ENCODE data around the gene MYF6. TPM values are rescaled to one million over a fixed set of nuclear protein-coding genes. Genes with fewer than 3 reads are reported as not detected.

The MYF6 gene
- total RNA-seq, 1 donor from 2014 or later = 119 TPM

- peak; percentile 30 for DNase-seq (ENCODE audit: low read depth)
Observed at GRCh38 chr12:80704420-80704819, 3.0 kb upstream of the MYF6 start.

- no peak for DNase-seq (ENCODE audit: low read depth)
Observed at GRCh38 chr12:80707830-80708258, 410 bp downstream of the MYF6 start.

GRCh38 chr12:80708259-80708974, 983 bp downstream of the MYF6 start:
- DNase-seq (ENCODE audit: low read depth) = peak; percentile 78

- no peak for DNase-seq (ENCODE audit: low read depth)
Observed at GRCh38 chr12:80708975-80709328, 1.5 kb downstream of the MYF6 start.

GRCh38 chr12:80709811-80710726, 2.6 kb downstream of the MYF6 start:
- DNase-seq (ENCODE audit: low read depth) = peak; percentile 92

- DNase-seq (ENCODE audit: low read depth) = peak; percentile 48
Observed at GRCh38 chr12:80710727-80711449, 3.5 kb downstream of the MYF6 start.

GRCh38 chr12:80711866-80712265, 4.4 kb downstream of the MYF6 start:
- peak; percentile 51 for DNase-seq (ENCODE audit: low read depth)

- DNase-seq (ENCODE audit: low read depth) = peak; percentile 57
Observed at GRCh38 chr12:80712866-80713265, 5.4 kb downstream of the MYF6 start.

- DNase-seq (ENCODE audit: low read depth) = peak; percentile 68
Observed at GRCh38 chr12:80713419-80713818, 6.0 kb downstream of the MYF6 start.

- DNase-seq (ENCODE audit: low read depth) = peak; percentile 86
Observed at GRCh38 chr12:80714055-80714454, 6.6 kb downstream of the MYF6 start.

GRCh38 chr12:80714846-80715245, 7.4 kb downstream of the MYF6 start:
- DNase-seq (ENCODE audit: low read depth) = peak; percentile 67

- no peak for DNase-seq (ENCODE audit: low read depth)
Observed at GRCh38 chr12:80715713-80716249, 8.3 kb downstream of the MYF6 start.

GRCh38 chr12:80716696-80717469, 9.4 kb downstream of the MYF6 start, which contains the start of gene MYF5:
Gene MYF5, plus strand, starts transcription at chr12:80716912. Its CDS starts 152 bp downstream, at chr12:80717064.
- DNase-seq (ENCODE audit: low read depth) = peak; percentile 87

- peak; percentile 61 for DNase-seq (ENCODE audit: low read depth)
Observed at GRCh38 chr12:80717856-80718255, 10.4 kb downstream of the MYF6 start.

GRCh38 chr12:80720516-80720915, 13.1 kb downstream of the MYF6 start:
- peak; percentile 42 for DNase-seq (ENCODE audit: low read depth)

- DNase-seq (ENCODE audit: low read depth) = peak; percentile 47
Observed at GRCh38 chr12:80721326-80721725, 13.9 kb downstream of the MYF6 start.

GRCh38 chr12:80745851-80746505, 38.5 kb downstream of the MYF6 start:
- DNase-seq (ENCODE audit: low read depth) = no peak

GRCh38 chr12:80747800-80748199, 40.4 kb downstream of the MYF6 start:
- no peak for DNase-seq (ENCODE audit: low read depth)

GRCh38 chr12:80749456-80749855, 42.0 kb downstream of the MYF6 start:
- DNase-seq (ENCODE audit: low read depth) = no peak

GRCh38 chr12:80752464-80752863, 45.0 kb downstream of the MYF6 start:
- no peak for DNase-seq (ENCODE audit: low read depth)

Measured in myocyte (in vitro differentiated cells).